Upper lobe of left lung (tissue), 4 donors: ENCODE results near the gene HPSE2.

Source experiments
- EP300 ChIP-seq, 4 donors: sonication (generic); formaldehyde crosslinking; IDR thresholded peaks; one replicate each; pipeline ENCODE4 v1.5.1; 2017; ENCODE audit warnings: antibody characterized with exemption in 4 of 4, control low read depth in 2 of 4
- POLR2A ChIP-seq, 4 donors: fragments of 450-650 bp; IDR thresholded peaks; one replicate each; pipeline ENCODE4 v1.5.1; 2016 to 2017; ENCODE audit warnings: antibody characterized with exemption in 4 of 4, mild to moderate bottlenecking in 2 of 4
- POLR2AphosphoS5 ChIP-seq, 2 donors: sonication (generic); formaldehyde crosslinking; IDR thresholded peaks; one replicate each; pipeline ENCODE4 v1.5.1; 2017; ENCODE audit warnings: antibody characterized with exemption in 2 of 2
- TF ChIP-seq, protein P1 (sequence below), 6 experiments: fragments of 450-650 bp in 4 of 6; fragments of 200-600 bp in 2 of 6; sonication (generic) in 2 of 6; IDR thresholded peaks; one replicate each; pipeline ENCODE4 v1.5.1; 2016 to 2019; ENCODE audit warnings: antibody characterized with exemption in 6 of 6

DNA sequence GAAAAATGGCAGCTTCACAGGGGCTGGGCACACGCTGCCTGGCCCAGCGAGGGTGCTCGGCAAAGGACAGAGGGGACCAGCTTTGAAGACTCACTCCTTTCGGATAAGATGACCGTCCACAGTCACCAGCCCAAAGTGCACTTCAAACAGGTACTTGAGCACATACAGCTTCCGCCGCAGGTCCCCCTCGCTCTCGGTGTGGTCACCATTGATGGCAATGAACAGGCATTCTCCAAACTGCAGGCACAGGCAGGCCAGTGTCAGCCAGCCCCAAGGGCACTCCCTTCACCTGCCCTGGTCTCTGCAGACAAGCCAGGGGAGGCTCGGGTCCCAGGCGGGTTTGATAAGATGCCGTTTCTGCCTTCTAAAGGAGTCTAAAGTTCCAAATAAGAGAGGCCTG is 800.5 kb downstream of the HPSE2 start:
- TF ChIP-seq POLR2A (IDR thresholded peaks at IDR 0.05) = no peak
- TF ChIP-seq EP300 (IDR thresholded peaks at IDR 0.05) = no peak
- TF ChIP-seq, protein P1, sequence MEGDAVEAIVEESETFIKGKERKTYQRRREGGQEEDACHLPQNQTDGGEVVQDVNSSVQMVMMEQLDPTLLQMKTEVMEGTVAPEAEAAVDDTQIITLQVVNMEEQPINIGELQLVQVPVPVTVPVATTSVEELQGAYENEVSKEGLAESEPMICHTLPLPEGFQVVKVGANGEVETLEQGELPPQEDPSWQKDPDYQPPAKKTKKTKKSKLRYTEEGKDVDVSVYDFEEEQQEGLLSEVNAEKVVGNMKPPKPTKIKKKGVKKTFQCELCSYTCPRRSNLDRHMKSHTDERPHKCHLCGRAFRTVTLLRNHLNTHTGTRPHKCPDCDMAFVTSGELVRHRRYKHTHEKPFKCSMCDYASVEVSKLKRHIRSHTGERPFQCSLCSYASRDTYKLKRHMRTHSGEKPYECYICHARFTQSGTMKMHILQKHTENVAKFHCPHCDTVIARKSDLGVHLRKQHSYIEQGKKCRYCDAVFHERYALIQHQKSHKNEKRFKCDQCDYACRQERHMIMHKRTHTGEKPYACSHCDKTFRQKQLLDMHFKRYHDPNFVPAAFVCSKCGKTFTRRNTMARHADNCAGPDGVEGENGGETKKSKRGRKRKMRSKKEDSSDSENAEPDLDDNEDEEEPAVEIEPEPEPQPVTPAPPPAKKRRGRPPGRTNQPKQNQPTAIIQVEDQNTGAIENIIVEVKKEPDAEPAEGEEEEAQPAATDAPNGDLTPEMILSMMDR (IDR thresholded peaks at IDR 0.05) = no peak
- no peak for TF ChIP-seq POLR2AphosphoS5 (IDR thresholded peaks at IDR 0.05)
